HepG2 (cell line): ENCODE measurements around the gene JAKMIP2. TPM values are rescaled to one million over a fixed set of nuclear protein-coding genes. Genes with fewer than 3 reads are reported as not detected.

ENCODE experiments used
- ATAC-seq: fragments of 200-7000 bp; cut with Tn5 transposase; 3 replicates; pipeline ENCODE4 v1.9.1; 2020; ENCODE audit warnings: mild to moderate bottlenecking, moderate library complexity
- BruUV-seq: library from RNA; stranded (reverse); fragments of 400-500 nt; replicated peaks from 2 replicates; lab custom pipeline; 2021; lab: Mats Ljungman, UMichigan
- CTCF ChIA-PET: fragments of 300-600 bp; formaldehyde crosslinking; extraction: SDS; loops from one replicate; lab custom pipeline; 2021; ENCODE audit warnings: low total read pairs, inconsistent platforms, low intra/inter-chr PET ratio; lab: Yijun Ruan, JAX
- POLR2A ChIA-PET: fragments of 350-600 bp; sonication (Branson Sonifier 250); formaldehyde crosslinking; loops from one replicate; lab custom pipeline; 2020; ENCODE audit warnings: antibody characterized with exemption, inconsistent platforms; lab: Yijun Ruan, JAX
- DNase-seq: peaks from one replicate; pipeline ENCODE4 v3.0.0-alpha.2; 2015; ENCODE audit warnings: low spot score
- FAIRE-seq: peaks from 3 replicates; lab custom pipeline; 2011; peaks lifted over from hg19 to GRCh38; lab: Jason Lieb, UNC
- H2AFZ ChIP-seq: one replicate; pipeline ENCODE4 v1.6.1; 2011; ENCODE audit warnings: low read length, inconsistent platforms
- H3K27ac ChIP-seq: fragments of 300-600 bp; 3 replicates; pipeline ENCODE4 v1.8.0; 2011; ENCODE audit warnings: mixed run types, mild to moderate bottlenecking, mixed read lengths, low read length, inconsistent platforms; ENCODE audit not compliant: insufficient read depth; ENCODE audit errors: extremely low read length
- H3K27me3 ChIP-seq, 2 experiments: fragments of 200-600 bp in 1 of 2; 2 replicates in 1 of 2; 3 replicates in 1 of 2; pipeline versions ENCODE4 v1.6.0 to v1.8.0; 2011; ENCODE audit warnings: low read length in 2 of 2, mild to moderate bottlenecking in 2 of 2, moderate library complexity in 2 of 2, inconsistent platforms in 1 of 2; ENCODE audit not compliant: insufficient read depth in 2 of 2, control insufficient read depth in 1 of 2
- H3K36me3 ChIP-seq, 2 experiments: fragments of 200-600 bp in 1 of 2; replicated peaks in 1 of 2; 2 replicates in 1 of 2; 3 replicates in 1 of 2; pipeline versions ENCODE4 v1.5.1 to v1.8.0; 2011; ENCODE audit warnings: low read length in 2 of 2, inconsistent platforms in 1 of 2; ENCODE audit not compliant: insufficient read depth in 2 of 2, control insufficient read depth in 1 of 2
- H3K4me1 ChIP-seq: 2 replicates; pipeline ENCODE4 v1.5.1; 2012; ENCODE audit warnings: low read length, inconsistent platforms; ENCODE audit not compliant: insufficient read depth
- H3K4me2 ChIP-seq: 2 replicates; pipeline ENCODE4 v1.6.0; 2011; ENCODE audit warnings: low read depth, low read length, inconsistent platforms
- H3K4me3 ChIP-seq, 3 experiments: fragments of 200-600 bp in 1 of 3; sonication (generic), shearing (Covaris generic) in 1 of 3; replicated peaks in 1 of 3; 2 replicates each; pipeline ENCODE4 v1.5.1; 2011 to 2016; ENCODE audit warnings: low read length in 3 of 3, inconsistent platforms in 2 of 3, low read depth in 2 of 3, mild to moderate bottlenecking in 2 of 3, control low read depth in 1 of 3, mixed read lengths in 1 of 3; ENCODE audit not compliant: insufficient read depth in 1 of 3
- H3K79me2 ChIP-seq: one replicate; pipeline ENCODE4 v1.6.1; 2011; ENCODE audit warnings: low read length, inconsistent platforms; ENCODE audit not compliant: insufficient read depth
- H3K9ac ChIP-seq: 2 replicates; pipeline ENCODE4 v1.6.0; 2011; ENCODE audit warnings: mild to moderate bottlenecking, low read depth, low read length, inconsistent platforms; ENCODE audit not compliant: insufficient read depth
- H3K9me3 ChIP-seq: 2 replicates; pipeline ENCODE4 v1.5.1; 2012; ENCODE audit warnings: mild to moderate bottlenecking, low read length
- H4K20me1 ChIP-seq: 2 replicates; pipeline ENCODE4 v1.6.0; 2011; ENCODE audit warnings: inconsistent platforms, mild to moderate bottlenecking, low read length, moderate library complexity; ENCODE audit not compliant: insufficient read depth
- ARNT2 ChIP-seq: sonication (generic); formaldehyde crosslinking; IDR thresholded peaks from 2 replicates; pipeline ENCODE4 v1.8.0; 2022; ENCODE audit warnings: mild to moderate bottlenecking, low read depth, missing genetic modification reagents, moderate library complexity
- CBX1 ChIP-seq: IDR thresholded peaks from one replicate; pipeline ENCODE4 v1.6.1; 2016; ENCODE audit warnings: antibody characterized with exemption, low read depth
- CEBPB ChIP-seq: IDR thresholded peaks from 2 replicates; pipeline ENCODE4 v1.6.1; 2011; ENCODE audit warnings: low read depth, low read length, improper control_type of control experiment, borderline replicate concordance
- CENPT ChIP-seq: sonication (generic); formaldehyde crosslinking; IDR thresholded peaks from 2 replicates; pipeline ENCODE4 v1.8.0; 2022; ENCODE audit warnings: low read depth, mild to moderate bottlenecking, moderate library complexity, missing genetic modification reagents
- ELF1 ChIP-seq: sonication (generic); formaldehyde crosslinking; IDR thresholded peaks from 2 replicates; pipeline ENCODE4 v1.4.0; 2020; ENCODE audit warnings: missing genetic modification reagents
- GATA4 ChIP-seq: sonication (generic); IDR thresholded peaks from 2 replicates; pipeline ENCODE4 v1.6.1; 2016; ENCODE audit warnings: antibody characterized with exemption, low read depth, borderline replicate concordance
- GTF3A ChIP-seq: sonication (generic); formaldehyde crosslinking; conservative IDR thresholded peaks from 2 replicates; pipeline ENCODE4 v1.4.0; 2020; ENCODE audit warnings: mild to moderate bottlenecking, missing genetic modification reagents
- HMG20B ChIP-seq: conservative IDR thresholded peaks from 2 replicates; pipeline ENCODE4 v1.6.1; 2016; ENCODE audit warnings: missing genetic modification reagents, missing compliant biosample characterization
- MEIS2 ChIP-seq: sonication (generic); formaldehyde crosslinking; IDR thresholded peaks from 2 replicates; pipeline ENCODE4 v1.9.0; 2021; ENCODE audit warnings: mild to moderate bottlenecking, missing genetic modification reagents
- NCOA2 ChIP-seq: sonication (generic); formaldehyde crosslinking; IDR thresholded peaks from 2 replicates; pipeline ENCODE4 v1.8.0; 2022; ENCODE audit warnings: inconsistent platforms
- NONO ChIP-seq, 2 experiments: fragments of 450-650 bp in 1 of 2; sonication (generic) in 1 of 2; formaldehyde crosslinking in 1 of 2; IDR thresholded peaks in 1 of 2; conservative IDR thresholded peaks in 1 of 2; 2 replicates each; pipeline versions ENCODE4 v1.6.1 to v1.8.0; 2017 to 2022; ENCODE audit warnings: mild to moderate bottlenecking in 1 of 2, missing genetic modification reagents in 1 of 2, moderate library complexity in 1 of 2
- PREB ChIP-seq: sonication (generic); formaldehyde crosslinking; IDR thresholded peaks from 2 replicates; pipeline ENCODE4 v1.4.0; 2020; ENCODE audit warnings: missing genetic modification reagents
- RFXAP ChIP-seq: sonication (generic); formaldehyde crosslinking; IDR thresholded peaks from 2 replicates; pipeline ENCODE4 v1.4.0; 2020; ENCODE audit warnings: missing genetic modification reagents, borderline replicate concordance
- SALL2 ChIP-seq: sonication (generic); formaldehyde crosslinking; IDR thresholded peaks from 2 replicates; pipeline ENCODE4 v1.8.1; 2023; ENCODE audit warnings: mild to moderate bottlenecking, missing genetic modification reagents, inconsistent platforms
- SIN3B ChIP-seq: fragments of 150-350 bp; IDR thresholded peaks from 2 replicates; pipeline ENCODE4 v1.6.1; 2014; ENCODE audit warnings: low read length
- THAP11 ChIP-seq: IDR thresholded peaks from 2 replicates; pipeline ENCODE4 v1.6.1; 2016; ENCODE audit warnings: missing biosample characterization, missing genetic modification reagents
- ZBTB10 ChIP-seq: sonication (generic); formaldehyde crosslinking; IDR thresholded peaks from 2 replicates; pipeline ENCODE4 v1.4.0; 2020; ENCODE audit warnings: missing genetic modification reagents, borderline replicate concordance
- ZNF256 ChIP-seq: sonication (generic); formaldehyde crosslinking; conservative IDR thresholded peaks from 2 replicates; pipeline ENCODE4 v1.4.0; 2020; ENCODE audit warnings: missing genetic modification reagents
- ZNF343 ChIP-seq: sonication (generic); formaldehyde crosslinking; IDR thresholded peaks from 2 replicates; pipeline ENCODE4 v1.4.0; 2020; ENCODE audit warnings: mild to moderate bottlenecking, missing genetic modification reagents
- ZNF382 ChIP-seq: sonication (generic); formaldehyde crosslinking; IDR thresholded peaks from 2 replicates; pipeline ENCODE4 v1.5.0; 2020; ENCODE audit warnings: missing genetic modification reagents, mild to moderate bottlenecking, borderline replicate concordance
- ZNF496 ChIP-seq: sonication (generic); formaldehyde crosslinking; IDR thresholded peaks from 2 replicates; pipeline ENCODE4 v1.8.1; 2023; ENCODE audit warnings: mild to moderate bottlenecking, moderate library complexity, missing genetic modification reagents; ENCODE audit not compliant: insufficient replicate concordance
- ZNF703 ChIP-seq: sonication (generic); formaldehyde crosslinking; IDR thresholded peaks from 2 replicates; pipeline ENCODE4 v1.5.1; 2020; ENCODE audit warnings: missing genetic modification reagents, mild to moderate bottlenecking, moderate library complexity, borderline replicate concordance
- ZNF879 ChIP-seq: sonication (generic); formaldehyde crosslinking; IDR thresholded peaks from 2 replicates; pipeline ENCODE4 v1.8.1; 2023; ENCODE audit warnings: missing genetic modification reagents
- in situ Hi-C: cut with HindIII; loops from 2 replicates; pipeline ENCODE4 v1.10.0; 2017; ENCODE audit warnings: low pct_unique_long_range_greater_than_20kb; ENCODE audit not compliant: extremely low pct_ligation_motif_present
- intact Hi-C: fragments of 100-400 bp; cut with micrococcal nuclease; formaldehyde crosslinking; loops from one replicate; pipeline ENCODE4 v1.10.0; 2022; ENCODE audit not compliant: unreplicated experiment
- polyA plus RNA-seq, 8 experiments: library from polyadenylated mRNA; depleted of rRNA in 3 of 8; stranded (reverse) in 7 of 8; unstranded in 1 of 8; fragments of >200 nt; fragmentation: Illumina TruSeq in 4 of 8; extraction: Trizol in 4 of 8; gene quantifications; 2 replicates each; pipeline versions ENCODE4 v1.2.1 to v1.2.3, GENCODE V29; 2011 to 2016; ENCODE audit warnings: low read depth in 4 of 8, missing spikeins in 1 of 8, mixed read lengths in 1 of 8; ENCODE audit not compliant: insufficient read depth in 1 of 8
- total RNA-seq, 5 experiments: library from RNA; depleted of rRNA; stranded (reverse); fragments of >200 nt; fragmentation: Illumina TruSeq; extraction: Trizol; gene quantifications; 2 replicates each; pipeline ENCODE4 v1.2.3, GENCODE V29; 2016; ENCODE audit warnings: low read depth in 1 of 5

The JAKMIP2 gene
- total and polyA plus RNA-seq, 2 of the 13 experiments (the other 11 are each of a cell fraction or from before 2014, with no cell fraction given), result 0.04 to 2.1 TPM

GRCh38 chr5:147699496-147700088, 82.9 kb downstream of the JAKMIP2 start (continued):
- TF ChIP-seq ZNF256 (CRISPR knock-in tag) (no peak), ZBTB10 (CRISPR knock-in tag) (no peak), GTF3A (CRISPR knock-in tag) (no peak), SALL2 (no peak), RFXAP (CRISPR knock-in tag) (no peak), ZNF703 (CRISPR knock-in tag) (no peak), NONO (IDR thresholded peaks at IDR 0.05) (no peak), NONO (CRISPR knock-in tag; conservative IDR thresholded peaks at IDR 0.05) (no peak)

GRCh38 chr5:147697380-147697779, 85.1 kb downstream of the JAKMIP2 start:
- Histone ChIP-seq H4K20me1 (no peaks in the 10 kb centered on the region), H3K4me3 (no peak overlapping the region), H3K36me3 (no peaks in the 10 kb centered on the region), H3K4me2 (no peak overlapping the region), H3K27ac (no peak overlapping the region), H3K27me3 (no peaks in the 10 kb centered on the region), H3K79me2 (no peaks in the 10 kb centered on the region), H2AFZ (no peak overlapping the region), H3K9ac (no peak overlapping the region), H3K4me1 (no peaks in the 10 kb centered on the region), H3K9me3 (peaks cover 31% of the 10 kb centered on the region)
- in situ Hi-C loops (no loop called here), intact Hi-C loops (no loop called here)
- POLR2A ChIA-PET, result no interaction called here
- ATAC-seq (no peak), DNase-seq (no peak), FAIRE-seq (no peak)
- CTCF ChIA-PET, result no interaction called here
- BruUV-seq, result no TSS peak
- TF ChIP-seq ZNF382 (CRISPR knock-in tag) (no peak), ZNF879 (CRISPR knock-in tag) (no peak), ELF1 (CRISPR knock-in tag) (no peak), ZNF343 (CRISPR knock-in tag) (no peak), GATA4 (no peak), CEBPB (no peak), PREB (no peak), HMG20B (CRISPR knock-in tag) (no peak), ZNF496 (CRISPR knock-in tag) (no peak), CBX1 (no peak), ARNT2 (CRISPR knock-in tag) (no peak), NCOA2 (no peak), THAP11 (CRISPR knock-in tag) (no peak), MEIS2 (no peak), CENPT (no peak), SIN3B (no peak)
